T1000 (cell line): ENCODE results near the gene ASB11.
"Not testable (repeated sequence)": the region's sequence is repeated elsewhere in the genome, so short reads cannot be mapped to it uniquely, and the experiment has no call there.

ENCODE experiments used
- DNase-seq: peaks from one replicate; lab custom pipeline; 2025; ENCODE audit warnings: mixed read lengths; lab: John Stamatoyannopoulos, UW

Gene ASB11

DNA sequence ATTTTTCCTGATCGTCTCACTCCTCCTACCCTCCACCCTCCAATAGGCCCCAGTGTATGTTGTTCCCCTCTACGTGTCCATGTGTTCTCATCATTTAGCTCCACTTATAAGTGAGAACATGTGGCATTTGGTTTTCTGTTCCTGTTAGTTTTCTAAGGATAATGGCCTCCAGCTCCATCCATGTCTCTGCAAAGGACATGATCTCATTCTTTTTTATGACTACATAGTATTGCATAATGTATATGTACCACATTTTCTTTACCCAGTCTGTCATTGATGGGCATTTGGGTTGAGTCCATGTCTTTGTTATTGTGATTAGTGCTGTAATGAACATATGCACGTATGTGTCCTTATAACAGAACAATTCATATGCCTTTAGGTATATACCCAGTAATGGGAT is 9.5 kb downstream of the ASB11 start:
- not testable (repeated sequence) for DNase-seq

DNA sequence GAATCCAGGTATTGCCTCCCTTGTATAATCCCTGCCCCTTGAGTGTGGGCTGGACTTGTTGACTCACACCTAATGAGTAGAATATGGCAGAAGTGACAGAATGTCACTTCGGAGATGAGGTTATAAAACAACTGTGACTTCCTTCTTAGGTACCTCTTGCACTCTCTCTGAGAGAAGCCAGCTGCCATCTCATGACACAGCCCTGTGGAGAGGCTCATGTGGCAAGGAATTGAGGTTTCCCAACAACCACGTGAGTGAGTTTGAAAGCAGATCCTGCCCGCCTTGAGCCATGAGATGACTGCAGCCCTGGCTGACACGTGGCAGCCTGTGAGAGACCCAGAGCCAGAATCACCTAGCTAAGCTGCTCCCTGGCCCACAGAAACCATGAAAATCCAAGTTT is 13.5 kb downstream of the ASB11 start:
- DNase-seq, result no peak

DNA sequence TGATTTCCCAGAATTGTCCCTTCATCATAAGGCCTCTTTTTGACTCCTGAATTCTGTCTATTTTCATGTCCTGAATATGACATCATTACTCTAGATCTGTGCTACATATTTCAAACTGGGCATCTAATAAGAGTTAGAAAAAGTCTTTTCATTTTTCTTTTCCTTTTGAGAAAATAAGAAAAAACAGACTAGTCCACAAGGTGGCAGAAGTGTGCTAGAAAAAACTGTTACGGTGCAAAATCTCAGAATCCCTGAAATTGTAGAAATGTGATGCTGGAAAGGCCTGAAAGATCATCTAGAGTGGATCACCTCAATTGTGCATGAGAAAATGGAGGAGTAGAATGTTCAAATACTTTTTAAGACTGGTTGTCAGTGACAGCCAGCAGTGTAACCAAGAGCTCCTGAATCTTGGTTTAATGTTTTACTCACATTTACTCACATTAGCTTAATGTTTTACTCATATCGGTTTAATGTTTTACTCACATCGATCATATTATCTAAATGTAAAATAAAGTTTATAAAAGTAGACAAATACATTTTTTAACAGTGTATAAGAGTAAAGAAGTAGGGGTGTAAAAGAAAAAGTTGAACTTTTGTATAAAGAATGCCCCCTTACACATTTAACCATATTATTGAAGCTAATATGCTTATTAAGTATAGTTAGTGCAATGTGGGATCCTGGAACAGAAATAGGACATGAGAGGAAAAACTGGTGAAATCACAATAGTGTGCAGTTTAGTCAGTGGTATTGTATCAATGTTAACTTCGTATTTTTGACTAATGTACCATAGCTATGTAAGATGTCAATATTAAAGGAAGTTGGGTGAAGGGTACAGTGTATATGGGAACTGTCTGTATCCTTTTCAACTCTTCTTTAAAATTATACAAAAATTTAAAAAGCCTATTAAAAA is 15.2 kb downstream of the ASB11 start:
- no peak for DNase-seq

DNA sequence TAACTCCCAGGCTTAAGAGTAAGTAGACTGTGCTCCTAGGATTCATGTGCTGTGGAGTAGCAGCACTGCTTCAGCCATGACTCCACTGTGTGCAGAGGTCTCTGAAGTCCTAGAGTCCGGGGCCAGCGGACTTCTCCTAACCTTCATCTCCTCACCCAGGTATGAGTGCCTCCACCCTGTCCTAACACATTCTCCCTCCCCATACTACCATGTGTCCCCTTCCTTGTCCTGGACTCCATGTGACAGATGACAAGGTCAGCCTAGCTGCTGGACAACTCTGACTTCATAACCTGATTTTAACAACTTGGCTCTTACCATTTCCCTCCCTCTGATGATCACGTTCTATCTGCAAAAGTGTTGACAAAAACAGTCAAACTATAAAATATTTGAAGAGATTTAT is 16.7 kb downstream of the ASB11 start:
- no peak for DNase-seq

DNA sequence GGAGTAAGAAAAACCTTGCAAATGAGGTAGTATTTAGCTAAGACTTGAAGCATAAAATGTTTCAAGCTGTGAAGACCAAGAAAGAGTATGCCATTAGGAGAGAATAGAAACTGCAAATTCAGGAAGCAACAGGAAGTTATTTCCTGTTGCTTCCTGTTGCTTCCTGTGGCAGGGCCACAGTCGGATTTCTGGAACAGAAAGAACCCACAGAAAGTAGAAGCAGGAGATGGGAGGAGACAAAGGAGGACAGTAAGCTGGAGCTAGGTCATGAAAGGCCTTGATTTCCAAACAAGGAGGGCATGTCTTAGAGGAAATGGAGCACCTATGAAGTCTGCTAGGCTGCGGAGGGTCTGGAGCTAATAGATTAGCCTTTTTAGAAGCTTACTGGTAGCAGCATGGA is 17.2 kb downstream of the ASB11 start:
- no peak for DNase-seq

DNA sequence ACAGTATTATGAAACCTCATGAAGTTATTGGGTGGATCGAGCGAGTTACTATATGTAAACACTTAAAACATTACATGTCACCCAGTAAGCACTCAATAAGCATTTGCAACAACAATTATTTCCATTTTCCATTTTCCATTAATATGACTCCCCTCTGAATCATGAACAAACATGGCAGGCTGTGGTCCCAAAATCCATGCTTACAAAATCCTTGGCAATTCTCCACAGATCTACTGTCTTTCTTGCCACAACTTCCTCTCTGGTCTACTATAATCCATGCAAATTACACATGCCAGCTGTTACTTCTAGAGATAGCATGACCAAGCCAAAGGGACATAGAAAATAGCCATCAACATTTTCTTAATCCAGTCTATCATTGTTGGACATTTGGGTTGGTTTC is 22.0 kb downstream of the ASB11 start:
- DNase-seq, result no peak

DNA sequence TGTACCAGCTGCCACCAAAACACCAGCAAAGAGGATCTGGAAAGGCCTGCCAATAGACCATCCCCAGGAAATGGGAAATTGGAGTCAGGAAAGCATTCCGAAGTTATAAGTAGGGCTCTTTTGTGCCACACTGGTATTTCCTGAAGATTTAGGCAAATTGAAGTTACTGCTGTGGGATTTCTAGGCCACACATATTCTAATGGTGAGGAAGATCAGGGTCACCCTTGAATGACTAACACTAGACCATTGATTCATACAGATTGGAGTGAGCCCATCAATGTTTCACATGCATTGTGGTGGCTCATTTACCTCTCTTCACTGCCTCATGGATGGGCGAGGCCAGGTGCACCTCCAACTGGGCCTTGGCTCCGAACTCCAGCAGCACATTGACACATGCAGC is 22.6 kb downstream of the ASB11 start:
- DNase-seq, result no peak

DNA sequence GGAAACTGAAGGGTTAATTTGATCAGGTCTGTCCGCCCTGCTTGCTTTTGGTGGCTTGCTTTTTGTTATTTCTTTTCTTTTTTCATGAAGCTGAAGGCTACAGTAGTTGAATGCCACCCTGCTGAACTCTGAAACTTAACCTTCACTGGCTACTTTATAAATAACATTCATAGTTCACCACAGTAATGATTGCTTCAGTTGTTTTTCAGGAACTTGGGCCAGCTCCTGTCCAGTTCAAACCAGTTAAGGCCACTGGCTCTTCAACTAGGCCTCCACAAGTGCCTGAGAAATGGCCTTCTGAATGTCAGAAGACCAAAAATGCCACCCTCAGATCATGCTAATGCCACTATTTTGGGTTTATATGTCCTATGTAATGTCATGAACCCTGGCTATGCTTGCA is 37.8 kb downstream of the ASB11 start:
- no peak for DNase-seq

DNA sequence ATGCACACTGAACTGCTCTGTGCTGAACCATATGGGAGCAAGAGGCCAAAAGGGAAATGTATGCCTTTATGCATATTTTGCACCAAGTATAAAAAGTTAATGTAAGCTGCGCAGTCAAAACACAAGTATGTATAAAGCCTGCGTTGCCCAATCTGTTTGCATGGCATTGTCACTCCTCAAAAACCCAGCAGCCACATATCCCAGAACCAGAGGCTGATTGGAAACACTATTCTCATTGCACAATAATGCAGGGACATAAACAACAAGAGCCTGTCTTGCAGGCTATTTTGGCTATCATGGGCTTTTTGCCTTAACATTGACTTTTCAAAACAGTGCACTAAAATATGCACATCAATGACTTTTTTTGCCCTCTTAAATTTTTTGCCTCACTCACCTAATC is 40.5 kb downstream of the ASB11 start:
- DNase-seq, result no peak

DNA sequence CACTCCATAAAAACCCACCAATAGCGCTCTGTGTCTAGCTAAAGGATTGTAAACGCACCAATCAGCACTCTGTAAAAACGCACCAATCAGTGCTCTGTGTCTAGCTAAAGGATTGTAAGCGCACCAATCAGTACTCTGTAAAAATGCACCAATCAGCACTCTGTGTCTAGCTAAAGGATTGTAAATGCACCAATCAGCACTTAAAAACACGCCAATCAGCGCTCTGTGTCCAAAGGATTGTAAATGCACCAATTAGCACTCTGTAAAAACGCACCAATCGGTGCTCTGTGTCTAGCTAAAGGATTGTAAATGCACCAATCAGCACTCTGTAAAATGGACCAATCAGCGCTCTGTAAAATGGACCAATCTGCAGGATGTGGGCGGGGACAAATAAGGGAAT is 42.2 kb downstream of the ASB11 start:
- DNase-seq, result not testable (repeated sequence)

DNA sequence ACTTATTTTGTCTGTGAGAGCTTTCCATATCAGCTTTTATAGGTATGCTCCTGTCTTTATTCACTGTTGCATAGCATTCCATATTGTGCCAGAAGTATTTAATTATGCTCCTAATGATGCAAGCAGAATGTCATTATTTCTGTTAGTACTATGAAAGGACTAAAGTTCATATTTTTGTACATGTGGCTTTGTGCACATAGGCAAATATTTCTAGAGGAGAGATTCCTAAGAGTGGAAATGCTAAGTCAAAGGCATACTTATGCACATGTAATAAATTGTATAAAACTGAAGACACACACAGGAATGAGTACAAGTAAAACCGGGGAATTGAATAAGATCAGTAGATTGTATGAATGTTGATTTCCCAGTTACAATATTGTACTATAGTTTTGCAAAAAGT is 43.7 kb downstream of the ASB11 start:
- DNase-seq, result no peak

DNA sequence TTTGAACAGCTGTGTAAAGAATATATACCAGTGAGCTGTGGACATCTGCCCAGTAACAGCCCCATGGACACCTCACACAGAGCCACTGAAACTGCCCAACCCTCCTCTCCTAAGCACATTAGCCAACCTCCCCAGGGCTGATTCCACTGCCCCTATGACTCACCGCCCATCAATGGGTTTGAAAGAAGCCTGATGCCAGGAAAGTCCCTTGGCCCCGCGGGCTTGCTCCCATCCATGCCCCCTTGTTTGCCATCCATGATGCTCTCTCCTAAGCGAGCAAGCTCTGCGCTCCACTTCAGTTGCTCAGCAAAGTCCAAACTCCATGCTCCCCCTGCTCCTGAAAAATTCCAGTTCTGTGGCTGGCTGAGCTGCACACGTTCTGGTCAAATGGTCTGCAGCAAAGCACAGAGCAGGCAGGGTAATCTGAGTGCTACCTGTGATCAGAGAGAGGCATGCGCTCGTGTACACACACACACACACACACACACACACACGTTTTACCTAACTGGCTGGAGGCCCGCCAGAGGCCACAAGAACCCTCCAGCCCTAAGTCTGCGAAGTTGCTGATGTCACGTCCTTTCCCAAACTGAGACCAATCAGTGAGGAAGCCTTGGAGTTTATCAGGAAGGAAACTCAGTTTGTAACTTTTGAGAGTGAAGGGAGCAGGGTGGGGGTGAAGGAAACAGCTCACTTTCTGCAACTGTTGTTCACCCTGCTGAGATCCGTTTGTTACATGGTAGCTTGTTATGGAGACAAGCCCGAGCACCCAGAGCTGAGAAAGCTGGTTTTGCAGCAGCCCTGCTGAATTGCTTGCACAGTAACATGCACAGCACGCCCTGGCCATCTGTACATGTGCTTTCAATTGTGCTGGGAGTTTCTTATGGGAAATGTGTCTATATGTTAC is 45.6 kb downstream of the ASB11 start, which contains the start of gene ASB9:
TSS of gene ASB9 (minus strand) at position 466 of the 904 bp plus-strand sequence. CDS start at position 257, 209 bp downstream.
- peak; percentile 51 for DNase-seq

DNA sequence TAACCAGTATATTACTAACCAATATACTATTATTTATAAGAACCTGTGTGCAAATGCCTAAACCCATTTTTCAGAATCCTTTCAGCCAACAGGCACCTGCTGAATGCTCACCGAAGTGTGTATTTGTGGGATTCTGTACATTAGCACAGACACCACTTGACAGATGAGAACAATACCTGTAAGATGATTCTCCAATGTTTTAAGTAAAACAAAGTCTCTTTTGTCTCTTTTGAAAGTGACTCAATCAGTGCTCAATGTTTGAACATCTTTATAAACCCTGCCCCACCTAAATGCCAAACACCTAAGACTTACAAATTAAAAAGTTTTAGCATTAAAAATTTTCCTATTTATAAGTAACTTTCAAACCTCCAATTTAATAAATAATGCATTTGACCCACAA is 46.3 kb downstream of the ASB11 start:
- no peak for DNase-seq

DNA sequence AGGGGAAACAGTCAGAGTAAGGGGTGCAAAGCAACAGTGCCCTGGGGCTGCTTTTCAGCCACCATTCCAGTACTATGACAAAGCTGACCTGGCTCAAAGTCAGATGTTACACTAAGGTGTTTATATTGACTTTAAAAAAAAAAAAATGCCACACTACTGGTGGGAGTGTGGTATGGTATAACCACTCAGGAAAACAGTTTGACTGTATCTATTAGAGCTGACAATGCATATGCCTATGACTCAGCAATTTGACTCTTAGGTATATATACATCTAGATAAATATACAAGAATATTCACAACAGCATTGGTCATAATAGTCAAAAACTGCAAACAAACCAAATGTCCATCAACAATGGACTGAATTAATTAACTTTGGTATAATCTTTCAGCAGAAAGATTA is 60.6 kb downstream of the ASB11 start:
- DNase-seq, result no peak

DNA sequence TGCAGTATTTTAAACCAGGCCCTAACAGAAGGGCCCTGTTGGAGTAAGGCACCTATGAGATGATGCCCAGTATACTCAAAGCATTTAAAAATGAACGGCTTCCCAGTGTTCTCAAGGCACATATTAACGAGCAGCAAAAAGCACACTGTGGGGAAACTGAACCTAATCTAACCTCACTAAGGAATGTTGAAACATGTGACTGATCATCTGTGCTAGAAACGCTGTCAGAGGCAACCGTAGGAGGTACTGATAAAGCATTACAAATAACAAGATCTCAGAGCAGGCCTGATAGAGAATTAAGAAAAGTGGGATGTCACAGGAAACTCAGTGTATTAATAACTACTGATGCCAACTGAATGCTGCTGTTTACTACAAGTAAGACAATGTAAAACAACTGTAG is 69.5 kb downstream of the ASB11 start:
- DNase-seq, result no peak

DNA sequence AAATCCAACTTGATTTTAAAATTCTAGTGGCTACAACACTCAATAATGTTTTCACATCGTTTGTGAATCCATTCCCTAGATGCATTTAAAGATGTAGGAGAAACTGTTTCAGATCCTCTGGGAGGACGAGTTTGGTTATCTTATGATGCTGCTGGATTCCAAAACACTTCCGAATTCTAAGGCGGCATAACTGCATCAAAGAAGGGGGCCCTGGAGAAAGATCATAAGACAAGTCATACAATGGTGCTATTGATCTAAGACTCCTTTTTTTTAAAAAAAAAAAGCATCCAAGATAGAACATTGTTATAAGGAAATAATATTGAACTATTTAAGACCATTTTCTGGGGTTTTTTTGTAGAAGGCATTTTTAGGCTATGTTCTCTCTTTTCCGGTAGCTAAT is 71.0 kb downstream of the ASB11 start:
- no peak for DNase-seq

DNA sequence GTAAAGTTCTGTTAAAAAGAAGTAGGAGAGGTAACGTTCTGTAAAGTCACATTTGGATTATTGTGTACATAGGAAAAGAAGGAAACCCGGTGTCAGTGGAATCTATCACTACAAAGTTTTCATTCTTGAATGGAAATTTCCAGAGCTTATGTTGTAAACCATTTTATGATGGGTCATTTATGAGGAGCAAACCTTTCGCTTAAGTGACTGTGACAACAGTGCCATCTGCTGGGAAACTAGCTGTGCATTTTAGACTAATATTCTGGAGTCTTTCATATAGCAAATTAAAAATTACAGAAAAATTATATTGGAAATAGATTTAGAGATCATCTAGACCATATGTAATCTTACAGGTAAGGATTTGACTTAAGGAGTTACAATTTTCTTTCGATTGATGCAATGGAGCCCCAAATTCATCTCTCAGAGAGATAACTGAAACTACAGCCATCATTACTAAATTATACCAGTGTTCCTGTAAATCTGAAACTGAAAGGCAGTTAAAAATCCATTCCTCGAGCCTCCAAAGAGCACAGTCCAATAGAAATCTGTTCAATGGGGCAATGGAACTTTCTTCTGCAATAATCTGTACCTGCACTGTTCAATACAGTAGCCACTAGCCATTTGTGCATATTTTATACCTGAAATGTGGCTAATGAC is 72.4 kb downstream of the ASB11 start:
- DNase-seq, result no peak

DNA sequence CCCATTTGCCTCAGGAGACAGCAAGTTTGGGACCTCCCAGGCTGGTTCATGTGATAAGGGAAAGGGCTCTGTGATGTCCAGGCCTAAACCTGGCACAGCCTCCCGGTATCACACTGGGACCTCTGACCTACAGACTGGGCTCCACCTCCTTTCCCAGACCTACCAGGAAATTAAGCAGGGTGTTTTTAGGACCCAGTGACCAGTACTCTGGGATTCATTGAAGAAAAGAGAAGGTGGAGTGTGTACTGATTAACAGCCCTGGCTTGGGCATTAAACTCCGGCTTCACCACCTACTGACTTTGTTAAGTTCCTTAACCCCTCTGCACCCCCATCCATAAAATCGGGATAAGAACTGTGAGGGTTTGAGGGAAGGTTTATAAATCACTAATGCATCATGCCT is 74.1 kb downstream of the ASB11 start:
- DNase-seq, result no peak

DNA sequence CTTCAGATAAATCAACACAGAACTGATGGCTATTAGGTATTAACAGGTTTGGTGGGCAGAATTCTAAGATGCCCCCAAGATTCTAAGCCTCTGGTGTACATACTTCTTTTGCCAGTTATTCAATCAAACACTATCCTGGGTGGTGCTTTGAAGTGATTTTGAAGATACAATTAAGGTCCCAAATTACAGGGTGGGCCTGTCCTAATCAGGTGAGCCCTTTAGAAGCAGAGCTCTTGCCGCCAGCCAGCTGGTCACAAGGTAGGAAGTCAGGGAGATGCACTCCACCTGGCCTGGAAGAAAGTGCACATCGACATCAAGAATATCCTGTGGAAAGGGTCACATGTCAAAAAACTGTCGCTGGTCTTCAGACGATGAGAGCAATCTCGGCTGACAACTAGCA is 75.0 kb downstream of the ASB11 start:
- DNase-seq, result no peak

DNA sequence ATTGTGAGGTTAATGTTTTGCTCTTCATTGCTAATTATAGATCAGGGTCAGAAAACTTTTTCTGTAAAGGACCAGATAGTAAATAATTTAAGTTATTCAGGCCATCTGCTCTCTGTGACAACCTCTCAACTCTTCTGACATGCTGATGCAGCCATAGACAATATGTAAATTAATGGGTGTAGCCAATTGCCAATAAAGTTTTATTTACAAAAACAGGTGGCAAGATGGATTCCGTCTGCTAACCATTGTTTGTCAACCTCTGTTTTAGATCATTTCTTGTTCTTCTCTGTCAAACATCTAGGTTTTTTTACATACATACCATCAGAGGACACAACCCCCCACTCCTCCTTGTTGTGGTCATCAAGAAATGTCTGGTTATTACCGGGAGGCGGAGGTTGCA is 79.3 kb downstream of the ASB11 start:
- DNase-seq, result no peak

DNA sequence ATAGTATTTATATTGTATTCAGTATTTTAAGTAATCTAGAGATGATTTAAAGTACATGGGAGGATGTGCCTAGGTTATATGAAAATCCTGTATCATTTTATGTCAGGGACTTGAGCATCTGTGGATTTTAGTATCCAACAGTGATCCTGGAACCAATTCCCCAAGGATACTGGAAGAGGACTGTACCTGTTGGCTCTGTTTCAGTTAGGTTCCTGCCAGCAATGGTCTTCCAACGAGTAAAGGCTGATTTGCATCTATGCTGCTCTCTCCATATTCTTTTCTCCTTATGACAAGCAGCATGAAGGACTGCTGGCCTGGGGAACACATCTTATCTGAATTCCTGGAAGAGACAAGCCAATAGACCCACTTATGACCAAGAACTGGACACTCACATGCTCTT is 80.4 kb downstream of the ASB11 start:
- no peak for DNase-seq

DNA sequence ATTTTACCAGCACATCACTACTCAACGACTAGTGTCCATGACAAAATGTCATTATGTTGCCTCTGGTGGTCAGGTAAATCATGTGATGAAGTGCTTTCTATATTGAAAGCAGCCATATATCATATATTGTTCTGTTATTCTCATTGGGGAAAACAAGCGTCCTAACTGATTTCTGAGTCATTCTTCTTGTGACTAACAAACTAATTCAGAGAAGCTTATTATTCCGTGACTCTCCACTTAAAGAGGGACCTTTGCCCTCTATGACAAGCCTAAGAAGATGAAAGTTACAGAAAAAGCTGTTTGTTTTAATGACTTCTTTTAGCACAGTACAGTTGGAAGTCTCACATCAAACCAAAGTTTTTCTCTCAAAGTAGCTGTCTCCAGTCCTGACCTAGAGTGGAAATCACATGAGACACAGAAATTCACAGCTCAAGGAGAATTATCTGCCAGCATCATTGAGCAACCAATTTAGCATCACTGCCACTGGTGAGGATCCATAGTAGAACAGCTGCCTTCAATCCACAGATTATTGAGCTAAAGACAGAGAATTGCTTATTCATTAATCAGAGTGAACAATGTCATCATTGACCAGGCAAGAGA is 81.9 kb downstream of the ASB11 start:
- no peak for DNase-seq
